PC-9 (cell line): ENCODE results near the gene PTH1R. TPM values are rescaled to one million over a fixed set of nuclear protein-coding genes. Genes with fewer than 3 reads are reported as not detected.

Experiments used
- BruUV-seq: library from RNA; stranded (reverse); fragments of 400-500 nt; replicated peaks from 2 replicates; lab custom pipeline; 2021; lab: Mats Ljungman, UMichigan
- CTCF ChIA-PET: fragments of 300-600 bp; sonication (Branson Sonifier 250); formaldehyde crosslinking; loops from one replicate; lab custom pipeline; 2022; ENCODE audit warnings: antibody characterized with exemption; lab: Charles Lee
- POLR2A ChIA-PET: fragments of 300-600 bp; sonication (Branson Sonifier 250); formaldehyde crosslinking; loops from one replicate; lab custom pipeline; 2022; ENCODE audit warnings: antibody characterized with exemption; ENCODE audit not compliant: unreplicated experiment; lab: Charles Lee
- DNase-seq, 2 experiments: peaks; one replicate each; pipeline versions ENCODE4 v3.0.0 to v3.0.0-alpha.2; 2015 to 2022; ENCODE audit warnings: mixed read lengths in 1 of 2
- H2AFZ ChIP-seq: fragments of 200-600 bp; sonication (generic); 2 replicates; pipeline ENCODE4 v1.8.1; 2017; ENCODE audit warnings: antibody characterized with exemption
- H3F3A ChIP-seq: fragments of 200-600 bp; sonication (generic); 2 replicates; pipeline ENCODE4 v1.8.1; 2017; ENCODE audit warnings: antibody characterized with exemption, mild to moderate bottlenecking, low read depth; ENCODE audit not compliant: insufficient read depth
- H3K27ac ChIP-seq: fragments of 200-600 bp; sonication (generic); 2 replicates; pipeline ENCODE4 v1.6.1; 2016; ENCODE audit warnings: mixed run types
- H3K27me3 ChIP-seq: fragments of 200-600 bp; sonication (generic); 2 replicates; pipeline ENCODE4 v1.6.1; 2016; ENCODE audit warnings: low read depth, mixed run types; ENCODE audit not compliant: insufficient read depth
- H3K36me3 ChIP-seq: fragments of 200-600 bp; sonication (generic); 2 replicates; pipeline ENCODE4 v1.6.1; 2016; ENCODE audit warnings: low read depth, mixed run types
- H3K4me1 ChIP-seq: fragments of 200-600 bp; sonication (generic); replicated peaks from 2 replicates; pipeline ENCODE4 v1.6.1; 2016; ENCODE audit warnings: mixed run types; ENCODE audit not compliant: insufficient read depth
- H3K4me2 ChIP-seq: fragments of 200-600 bp; sonication (generic); 2 replicates; pipeline ENCODE4 v1.6.1; 2017; ENCODE audit warnings: mixed run types
- H3K4me3 ChIP-seq: fragments of 200-600 bp; sonication (generic); 2 replicates; pipeline ENCODE4 v1.6.1; 2016; ENCODE audit warnings: mixed run types
- H3K79me2 ChIP-seq: fragments of 200-600 bp; sonication (generic); 2 replicates; pipeline ENCODE4 v1.6.1; 2017; ENCODE audit warnings: low read depth, mixed run types
- H3K9me2 ChIP-seq: fragments of 200-600 bp; sonication (generic); 2 replicates; pipeline ENCODE4 v1.8.1; 2017; ENCODE audit warnings: mild to moderate bottlenecking; ENCODE audit not compliant: insufficient read depth
- H3K9me3 ChIP-seq: fragments of 200-600 bp; sonication (generic); 2 replicates; pipeline ENCODE4 v1.8.1; 2016; ENCODE audit warnings: low read depth; ENCODE audit not compliant: insufficient read depth
- H4K20me1 ChIP-seq: fragments of 200-600 bp; sonication (generic); 2 replicates; pipeline ENCODE4 v1.8.1; 2017; ENCODE audit not compliant: insufficient read depth
- CTCF ChIP-seq: fragments of 200-600 bp; sonication (generic); conservative IDR thresholded peaks from 2 replicates; pipeline ENCODE4 v1.6.1; 2017; ENCODE audit warnings: mixed run types, antibody characterized with exemption, mild to moderate bottlenecking, moderate library complexity
- EZH2 ChIP-seq: fragments of 200-600 bp; sonication (generic); IDR thresholded peaks from 2 replicates; pipeline ENCODE4 v1.8.0; 2017; ENCODE audit warnings: antibody characterized with exemption, low read depth
- intact Hi-C: fragments of 100-400 bp; cut with micrococcal nuclease; formaldehyde crosslinking; loops from one replicate; pipeline ENCODE4 v1.10.0; 2022; ENCODE audit not compliant: unreplicated experiment
- total RNA-seq: library from RNA; stranded (reverse); gene quantifications from 2 replicates; pipeline ENCODE4 v1.2.3, GENCODE V29; 2021

The PTH1R gene
- total RNA-seq, 1 experiment from 2014 or later: not detected

- Histone ChIP-seq H3K27ac (no peak overlapping the region), H3K9me3 (peaks cover 7% of the 10 kb centered on the region; the same call in 1 of the 2 replicates), H3K36me3 (peaks cover 15% of the 10 kb centered on the region), H3K9me2 (no peaks in the 10 kb centered on the region), H4K20me1 (no peaks in the 10 kb centered on the region), H3K4me2 (no peak overlapping the region), H3K4me1 (no peaks in the 10 kb centered on the region), H3K4me3 (no peak overlapping the region), H2AFZ (no peak overlapping the region), H3K79me2 (no peaks in the 10 kb centered on the region), H3K27me3 (no peaks in the 10 kb centered on the region), H3F3A (peaks cover 8% of the 10 kb centered on the region; the same call in 1 of the 2 replicates)
- intact Hi-C loops: no loop called here
- no TSS peak for BruUV-seq
- ChIA-PET CTCF (no interaction called here), POLR2A (no interaction called here)
- TF ChIP-seq CTCF (no peak), EZH2 (no peak)
- DNase-seq: no peak
Measured at GRCh38 chr3:46918202-46918601, 40.7 kb downstream of the PTH1R start.

GRCh38 chr3:46918634-46919033 is 41.1 kb downstream of the PTH1R start:
- peaks cover 7% of the 10 kb centered on the region; the same call in 1 of the 2 replicates for H3K9me3 ChIP-seq
- no peaks in the 10 kb centered on the region for H4K20me1 ChIP-seq
- H3K4me1 ChIP-seq: no peaks in the 10 kb centered on the region
- peaks cover 8% of the 10 kb centered on the region; the same call in 1 of the 2 replicates for H3F3A ChIP-seq
- H3K79me2 ChIP-seq: no peaks in the 10 kb centered on the region
- H3K36me3 ChIP-seq: peaks cover 15% of the 10 kb centered on the region
- no peak for TF ChIP-seq CTCF
- no peak for TF ChIP-seq EZH2
- no peak overlapping the region for H3K4me3 ChIP-seq
- ChIA-PET CTCF (no interaction called here), POLR2A (no interaction called here)
- H3K9me2 ChIP-seq: no peaks in the 10 kb centered on the region
- no peak overlapping the region for H3K4me2 ChIP-seq
- BruUV-seq: no TSS peak
- H3K27ac ChIP-seq: no peak overlapping the region
- H2AFZ ChIP-seq: no peak overlapping the region
- intact Hi-C loops: no loop called here
- no peak for DNase-seq
- H3K27me3 ChIP-seq: no peaks in the 10 kb centered on the region

- Histone ChIP-seq H3K27me3 (no peaks in the 10 kb centered on the region), H3F3A (peaks cover 8% of the 10 kb centered on the region; the same call in 1 of the 2 replicates), H4K20me1 (peaks cover 3% of the 10 kb centered on the region; the same call in 1 of the 2 replicates), H3K36me3 (peaks cover 15% of the 10 kb centered on the region), H3K4me2 (no peak overlapping the region), H3K9me2 (no peaks in the 10 kb centered on the region), H3K27ac (no peak overlapping the region), H3K4me3 (no peak overlapping the region), H3K79me2 (no peaks in the 10 kb centered on the region), H2AFZ (no peak overlapping the region), H3K9me3 (peaks cover 7% of the 10 kb centered on the region; the same call in 1 of the 2 replicates), H3K4me1 (no peaks in the 10 kb centered on the region)
- DNase-seq: no peak
- TF ChIP-seq CTCF (no peak), EZH2 (no peak)
- POLR2A ChIA-PET: no interaction called here
- intact Hi-C loops: loop anchor here (10.0 kb wide), 1 partner anchor 404 kb away; no protein-coding TSS in a partner anchor
- CTCF ChIA-PET: no interaction called here
- BruUV-seq: no TSS peak
Measured at GRCh38 chr3:46921041-46921440, 43.5 kb downstream of the PTH1R start.
